Stomach smooth muscle (tissue), 2 donors: ENCODE measurements around the gene SGCA.

ENCODE experiments used
- H3K27ac ChIP-seq: one replicate; pipeline ENCODE4 v1.7.0; 2013; ENCODE audit warnings: mild to moderate bottlenecking, low read length, inconsistent platforms
- H3K27me3 ChIP-seq, 2 donors: one replicate each; pipeline ENCODE4 v1.7.0; 2013; ENCODE audit warnings: low read length in 2 of 2; ENCODE audit not compliant: insufficient read depth in 2 of 2, control insufficient read depth in 1 of 2
- H3K36me3 ChIP-seq, 2 donors: one replicate each; pipeline ENCODE4 v1.7.0; 2013; ENCODE audit warnings: low read length in 2 of 2; ENCODE audit not compliant: control insufficient read depth in 2 of 2, insufficient read depth in 2 of 2
- H3K4me1 ChIP-seq: one replicate; pipeline ENCODE4 v1.7.0; 2013; ENCODE audit warnings: low read length; ENCODE audit not compliant: control insufficient read depth, insufficient read depth
- H3K4me3 ChIP-seq, 2 donors: one replicate each; pipeline ENCODE4 v1.7.0; 2013; ENCODE audit warnings: low read length in 2 of 2
- H3K9ac ChIP-seq, 2 donors: one replicate each; pipeline ENCODE4 v1.7.0; 2013; ENCODE audit warnings: low read length in 2 of 2, mild to moderate bottlenecking in 1 of 2
- H3K9me3 ChIP-seq, 2 donors: one replicate each; pipeline ENCODE4 v1.7.0; 2013; ENCODE audit warnings: low read length in 2 of 2; ENCODE audit not compliant: control insufficient read depth in 2 of 2
- donor health status: healthy.
- donor health status: Pancreatic carcinoma.

SGCA gene

GRCh38 chr17:50213026-50214022, 47.5 kb downstream of the SGCA start:
- H3K9me3 ChIP-seq = no peaks in the 10 kb centered on the region
- no peak overlapping the region for H3K4me3 ChIP-seq
- H3K27ac ChIP-seq = peak overlapping the region; percentile 18
- H3K36me3 ChIP-seq = no peaks in the 10 kb centered on the region
- H3K9ac ChIP-seq = no peak overlapping the region
- no peaks in the 10 kb centered on the region for H3K27me3 ChIP-seq
- peaks cover 51% of the 10 kb centered on the region for H3K4me1 ChIP-seq

GRCh38 chr17:50214976-50215760, 49.4 kb downstream of the SGCA start:
- H3K27ac ChIP-seq = peak overlapping the region; percentile 41

GRCh38 chr17:50217591-50217990, 51.8 kb downstream of the SGCA start:
- no peaks in the 10 kb centered on the region for H3K9me3 ChIP-seq
- H3K27ac ChIP-seq = peak overlapping the region; percentile 56
- H3K36me3 ChIP-seq = no peaks in the 10 kb centered on the region
- no peak overlapping the region for H3K4me3 ChIP-seq
- H3K4me1 ChIP-seq = peaks cover 48% of the 10 kb centered on the region
- H3K9ac ChIP-seq = peak overlapping the region in 1 of 2 donors; percentile 3
- no peaks in the 10 kb centered on the region for H3K27me3 ChIP-seq

More at GRCh38 chr17:50214976-50215760, 49.4 kb downstream of the SGCA start:
- no peaks in the 10 kb centered on the region for H3K36me3 ChIP-seq
- H3K27me3 ChIP-seq = no peaks in the 10 kb centered on the region
- no peak overlapping the region for H3K9ac ChIP-seq
- peaks cover 49% of the 10 kb centered on the region for H3K4me1 ChIP-seq
- H3K9me3 ChIP-seq = no peaks in the 10 kb centered on the region
- no peak overlapping the region for H3K4me3 ChIP-seq

GRCh38 chr17:50218071-50218759, 52.4 kb downstream of the SGCA start:
- Histone ChIP-seq H3K9me3 (no peaks in the 10 kb centered on the region), H3K27ac (peak overlapping the region; percentile 56), H3K4me1 (peaks cover 45% of the 10 kb centered on the region), H3K9ac (peak overlapping the region in 1 of 2 donors; percentile 3), H3K36me3 (no peaks in the 10 kb centered on the region), H3K4me3 (no peak overlapping the region), H3K27me3 (no peaks in the 10 kb centered on the region)

- Histone ChIP-seq H3K36me3 (no peaks in the 10 kb centered on the region), H3K4me1 (peaks cover 45% of the 10 kb centered on the region), H3K9me3 (no peaks in the 10 kb centered on the region), H3K27ac (peak overlapping the region; percentile 56), H3K4me3 (no peak overlapping the region), H3K9ac (no peak overlapping the region), H3K27me3 (no peaks in the 10 kb centered on the region)
Measured at GRCh38 chr17:50218771-50219315, 53.0 kb downstream of the SGCA start.

GRCh38 chr17:50219342-50219741, 53.5 kb downstream of the SGCA start:
- no peaks in the 10 kb centered on the region for H3K36me3 ChIP-seq
- no peaks in the 10 kb centered on the region for H3K27me3 ChIP-seq
- H3K4me3 ChIP-seq = no peak overlapping the region
- peaks cover 45% of the 10 kb centered on the region for H3K4me1 ChIP-seq
- peak overlapping the region; percentile 56 for H3K27ac ChIP-seq
- no peaks in the 10 kb centered on the region for H3K9me3 ChIP-seq
- H3K9ac ChIP-seq = peak overlapping the region in 1 of 2 donors; percentile 17

GRCh38 chr17:50219939-50220465, 54.2 kb downstream of the SGCA start:
- peak overlapping the region in 1 of 2 donors; percentile 29 for H3K9ac ChIP-seq
- H3K36me3 ChIP-seq = no peaks in the 10 kb centered on the region
- H3K4me3 ChIP-seq = no peak overlapping the region
- H3K27me3 ChIP-seq = no peaks in the 10 kb centered on the region
- H3K9me3 ChIP-seq = no peaks in the 10 kb centered on the region
- peak overlapping the region; percentile 56 for H3K27ac ChIP-seq
- H3K4me1 ChIP-seq = peaks cover 45% of the 10 kb centered on the region

- Histone ChIP-seq H3K4me3 (no peak overlapping the region), H3K4me1 (peaks cover 45% of the 10 kb centered on the region), H3K27me3 (no peaks in the 10 kb centered on the region), H3K36me3 (no peaks in the 10 kb centered on the region), H3K27ac (peak overlapping the region; percentile 24), H3K9ac (no peak overlapping the region), H3K9me3 (no peaks in the 10 kb centered on the region)
Measured at GRCh38 chr17:50220811-50221210, 55.0 kb downstream of the SGCA start.

GRCh38 chr17:50221266-50221863, 55.6 kb downstream of the SGCA start:
- Histone ChIP-seq H3K4me3 (no peak overlapping the region), H3K27ac (peak overlapping the region; percentile 55), H3K4me1 (peaks cover 45% of the 10 kb centered on the region)

More at GRCh38 chr17:50221266-50221863, 55.6 kb downstream of the SGCA start:
- Histone ChIP-seq H3K27me3 (no peaks in the 10 kb centered on the region), H3K9ac (no peak overlapping the region), H3K9me3 (no peaks in the 10 kb centered on the region), H3K36me3 (no peaks in the 10 kb centered on the region)
